ENCODE measurements around the gene CADPS2. TPM values are rescaled to one million over a fixed set of nuclear protein-coding genes. Genes with fewer than 3 reads are reported as not detected.

Gene CADPS2
- polyA plus RNA-seq, 1 donor (not counting 4 experiments of a cell fraction or from before 2014, with no cell fraction given) = 0.35 TPM

GRCh38 chr7:122702872-122703510 lies 183.3 kb downstream of the CADPS2 start, which contains the start of gene RNF148:
Gene RNF148, minus strand, starts transcription at chr7:122702922. Its CDS starts 172 bp downstream, at chr7:122702750.
- Histone ChIP-seq H3K4me2 (ENCODE audit: control insufficient read depth, extremely low read depth, insufficient read depth, low read depth, low read length) (no peak within 1 kb of the TSS), H3K9me1 (ENCODE audit: control insufficient read depth, extremely low read depth, insufficient read depth, low read length) (no peaks in the 10 kb centered on the region), H3K9ac (ENCODE audit: control insufficient read depth, extremely low read depth, insufficient read depth, low read length) (no peak within 1 kb of the TSS), H2AFZ (ENCODE audit: control insufficient read depth, low read length) (no peak within 1 kb of the TSS), H3K36me3 (ENCODE audit: control insufficient read depth in 2 of 2, extremely low read depth in 1 of 2, insufficient read depth in 2 of 2, low read length in 2 of 2) (no peaks in the 10 kb centered on the region), H3K79me2 (ENCODE audit: control insufficient read depth, insufficient read depth, low read length) (no peaks in the 10 kb centered on the region), H4K20me1 (ENCODE audit: control insufficient read depth, extremely low read depth, insufficient read depth, low read length) (no peaks in the 10 kb centered on the region), H3K4me3 (ENCODE audit: control insufficient read depth in 2 of 3, extremely low read depth in 1 of 3, insufficient read depth in 2 of 3, low read depth in 1 of 3, low read length in 3 of 3) (no peak within 1 kb of the TSS), H3K9me3 (ENCODE audit: control insufficient read depth, low read depth, low read length) (no peaks in the 10 kb centered on the region), H3K4me1 (ENCODE audit: control insufficient read depth, extremely low read depth, insufficient read depth, low read length) (no peaks in the 10 kb centered on the region), H3K27ac (ENCODE audit: control insufficient read depth, insufficient read depth, low read length) (no peak within 1 kb of the TSS), H3K27me3 (ENCODE audit: control insufficient read depth, extremely low read depth, insufficient read depth, low read length) (no peaks in the 10 kb centered on the region)
- DNase-seq (ENCODE audit: low read depth, low spot score) = no peak
- TF ChIP-seq CTCF (optimal IDR thresholded peaks at IDR 0.05 in 1 of 3, IDR thresholded peaks at IDR 0.05 in 1 of 3, conservative IDR thresholded peaks at IDR 0.05 in 1 of 3; ENCODE audit: extremely low read depth in 1 of 3, insufficient read depth in 2 of 3, low read length in 3 of 3) = no peak
- TF ChIP-seq EZH2 (IDR thresholded peaks at IDR 0.05; ENCODE audit: low read length) = no peak
- FAIRE-seq = no peak
- dilution Hi-C loops (cut with MboI; ENCODE audit: extremely low pct_ligation_motif_present, low sequenced_read_pairs) = no loop called here

- H3K79me2 ChIP-seq (ENCODE audit: control insufficient read depth, insufficient read depth, low read length) = no peaks in the 10 kb centered on the region
- no peaks in the 10 kb centered on the region for H4K20me1 ChIP-seq (ENCODE audit: control insufficient read depth, extremely low read depth, insufficient read depth, low read length)
- H3K4me1 ChIP-seq (ENCODE audit: control insufficient read depth, extremely low read depth, insufficient read depth, low read length) = no peaks in the 10 kb centered on the region
- dilution Hi-C loops (cut with MboI; ENCODE audit: extremely low pct_ligation_motif_present, low sequenced_read_pairs) = no loop called here
- DNase-seq (ENCODE audit: low read depth, low spot score) = no peak
- no peaks in the 10 kb centered on the region for H3K36me3 ChIP-seq (ENCODE audit: control insufficient read depth in 2 of 2, extremely low read depth in 1 of 2, insufficient read depth in 2 of 2, low read length in 2 of 2)
- H3K27me3 ChIP-seq (ENCODE audit: control insufficient read depth, extremely low read depth, insufficient read depth, low read length) = no peaks in the 10 kb centered on the region
- no peak within 1 kb of the TSS for H3K9ac ChIP-seq (ENCODE audit: control insufficient read depth, extremely low read depth, insufficient read depth, low read length)
- no peak for FAIRE-seq
- H3K9me1 ChIP-seq (ENCODE audit: control insufficient read depth, extremely low read depth, insufficient read depth, low read length) = no peaks in the 10 kb centered on the region
- H3K27ac ChIP-seq (ENCODE audit: control insufficient read depth, insufficient read depth, low read length) = no peak within 1 kb of the TSS
- H3K4me2 ChIP-seq (ENCODE audit: control insufficient read depth, extremely low read depth, insufficient read depth, low read depth, low read length) = no peak within 1 kb of the TSS
- H3K9me3 ChIP-seq (ENCODE audit: control insufficient read depth, low read depth, low read length) = no peaks in the 10 kb centered on the region
- no peak within 1 kb of the TSS for H3K4me3 ChIP-seq (ENCODE audit: control insufficient read depth in 2 of 3, extremely low read depth in 1 of 3, insufficient read depth in 2 of 3, low read depth in 1 of 3, low read length in 3 of 3)
- TF ChIP-seq EZH2 (IDR thresholded peaks at IDR 0.05; ENCODE audit: low read length) (no peak), CTCF (optimal IDR thresholded peaks at IDR 0.05 in 1 of 3, IDR thresholded peaks at IDR 0.05 in 1 of 3, conservative IDR thresholded peaks at IDR 0.05 in 1 of 3; ENCODE audit: extremely low read depth in 1 of 3, insufficient read depth in 2 of 3, low read length in 3 of 3) (no peak)
- H2AFZ ChIP-seq (ENCODE audit: control insufficient read depth, low read length) = no peak within 1 kb of the TSS
Measured at GRCh38 chr7:122699017-122699416, 187.2 kb downstream of the CADPS2 start, which contains the start of gene RNF133. Gene RNF133, minus strand, starts transcription at chr7:122699117. Its CDS starts 199 bp downstream, at chr7:122698918.

All from keratinocyte (primary cell).